Measurements from ENCODE around the gene MLLT10.
"Not testable (repeated sequence)": the region's sequence is repeated elsewhere in the genome, so short reads cannot be mapped to it uniquely, and the experiment has no call there.

Gene MLLT10

DNA sequence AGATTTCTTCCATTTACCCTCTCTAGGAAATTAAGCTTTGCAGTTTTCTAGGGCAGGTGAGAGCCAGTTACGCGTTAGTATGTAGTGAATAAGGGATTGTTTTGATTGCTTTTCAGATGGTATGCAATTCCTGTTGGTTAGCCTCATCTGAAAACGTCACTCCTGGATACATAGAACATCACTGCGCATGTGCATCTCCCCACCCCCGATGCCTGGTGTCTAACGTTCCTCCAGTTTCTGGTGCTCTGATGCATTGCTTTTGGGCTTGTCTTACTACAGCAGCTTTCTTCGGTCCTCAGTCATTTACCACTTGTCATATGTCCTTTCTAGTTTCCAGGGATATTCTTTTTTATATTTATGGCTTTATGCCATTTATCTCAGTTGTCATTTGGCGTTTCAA, 22.5 kb downstream of the MLLT10 start:
- TF ChIP-seq, protein P1, sequence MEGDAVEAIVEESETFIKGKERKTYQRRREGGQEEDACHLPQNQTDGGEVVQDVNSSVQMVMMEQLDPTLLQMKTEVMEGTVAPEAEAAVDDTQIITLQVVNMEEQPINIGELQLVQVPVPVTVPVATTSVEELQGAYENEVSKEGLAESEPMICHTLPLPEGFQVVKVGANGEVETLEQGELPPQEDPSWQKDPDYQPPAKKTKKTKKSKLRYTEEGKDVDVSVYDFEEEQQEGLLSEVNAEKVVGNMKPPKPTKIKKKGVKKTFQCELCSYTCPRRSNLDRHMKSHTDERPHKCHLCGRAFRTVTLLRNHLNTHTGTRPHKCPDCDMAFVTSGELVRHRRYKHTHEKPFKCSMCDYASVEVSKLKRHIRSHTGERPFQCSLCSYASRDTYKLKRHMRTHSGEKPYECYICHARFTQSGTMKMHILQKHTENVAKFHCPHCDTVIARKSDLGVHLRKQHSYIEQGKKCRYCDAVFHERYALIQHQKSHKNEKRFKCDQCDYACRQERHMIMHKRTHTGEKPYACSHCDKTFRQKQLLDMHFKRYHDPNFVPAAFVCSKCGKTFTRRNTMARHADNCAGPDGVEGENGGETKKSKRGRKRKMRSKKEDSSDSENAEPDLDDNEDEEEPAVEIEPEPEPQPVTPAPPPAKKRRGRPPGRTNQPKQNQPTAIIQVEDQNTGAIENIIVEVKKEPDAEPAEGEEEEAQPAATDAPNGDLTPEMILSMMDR (IDR thresholded peaks at IDR 0.05; ENCODE audit: low read depth, low read length): no peak
- DNase-seq (ENCODE audit: low read depth in 2 of 2): no peak
- no peak overlapping the region for H3K4me3 ChIP-seq (replicated peaks in 1 of 2; ENCODE audit: low read depth in 2 of 2, low read length in 2 of 2)

DNA sequence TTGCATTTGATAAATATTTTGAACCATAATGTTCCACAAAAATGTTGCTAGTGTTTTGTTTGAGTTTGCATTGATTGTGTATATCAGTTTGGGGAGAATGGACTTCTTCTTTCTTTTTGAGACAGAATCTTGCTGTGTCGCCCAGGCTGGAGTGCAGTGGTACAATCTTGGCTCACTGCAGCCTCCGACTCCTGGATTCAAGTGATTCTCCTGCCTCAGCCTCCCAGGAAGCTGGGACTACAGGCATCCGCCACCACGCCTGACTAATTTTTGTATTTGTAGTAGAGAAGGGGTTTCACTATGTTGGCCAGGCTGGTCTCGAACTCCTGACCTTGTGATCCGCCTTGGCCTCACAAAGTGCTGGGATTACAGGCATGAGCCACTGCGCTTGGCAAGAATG, 25.0 kb downstream of the MLLT10 start:
- DNase-seq (ENCODE audit: low read depth in 2 of 2): not testable (repeated sequence)

DNA sequence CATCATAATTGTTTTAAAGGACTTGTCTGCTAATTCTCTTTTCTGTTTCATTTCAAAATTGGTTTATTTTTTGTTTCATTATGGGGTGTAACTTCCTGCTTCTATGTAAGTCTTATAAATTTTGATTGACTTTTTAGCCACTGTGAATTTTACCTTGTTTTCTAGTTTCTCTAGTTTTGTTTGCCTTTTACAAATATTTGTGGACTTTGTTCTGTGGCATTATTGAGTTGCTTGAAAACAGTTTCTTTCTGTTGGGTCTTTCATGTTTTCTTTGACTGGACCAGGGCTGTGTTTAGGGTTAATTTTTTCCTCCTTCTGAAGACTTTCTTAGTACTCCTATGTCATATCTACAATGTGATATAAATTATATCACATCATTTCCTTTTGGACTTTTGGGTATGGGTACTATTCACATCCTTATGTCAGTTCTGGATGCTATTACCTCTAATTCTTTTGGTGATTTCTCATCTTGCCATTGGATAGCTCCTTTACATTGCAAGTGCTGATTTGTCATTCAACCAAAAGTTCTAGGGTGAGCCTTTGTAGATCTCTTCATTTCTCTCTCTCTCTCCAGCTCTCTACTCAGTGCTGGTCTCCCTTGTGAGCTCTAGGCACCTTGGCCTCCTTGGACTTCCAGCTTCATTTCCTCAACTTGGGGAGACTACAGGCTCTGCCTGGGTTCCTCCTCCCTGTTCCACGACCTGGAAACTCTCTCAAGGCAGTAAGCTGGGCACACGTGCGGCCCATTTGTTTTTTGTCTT, 36.9 kb downstream of the MLLT10 start:
- no peak overlapping the region for H3K4me3 ChIP-seq (replicated peaks in 1 of 2; ENCODE audit: low read depth in 2 of 2, low read length in 2 of 2)
- no peak for DNase-seq (ENCODE audit: low read depth in 2 of 2)

More for the DNA sequence above, 25.0 kb downstream of the MLLT10 start:
- H3K4me3 ChIP-seq (replicated peaks in 1 of 2; ENCODE audit: low read depth in 2 of 2, low read length in 2 of 2): not testable (repeated sequence)

DNA sequence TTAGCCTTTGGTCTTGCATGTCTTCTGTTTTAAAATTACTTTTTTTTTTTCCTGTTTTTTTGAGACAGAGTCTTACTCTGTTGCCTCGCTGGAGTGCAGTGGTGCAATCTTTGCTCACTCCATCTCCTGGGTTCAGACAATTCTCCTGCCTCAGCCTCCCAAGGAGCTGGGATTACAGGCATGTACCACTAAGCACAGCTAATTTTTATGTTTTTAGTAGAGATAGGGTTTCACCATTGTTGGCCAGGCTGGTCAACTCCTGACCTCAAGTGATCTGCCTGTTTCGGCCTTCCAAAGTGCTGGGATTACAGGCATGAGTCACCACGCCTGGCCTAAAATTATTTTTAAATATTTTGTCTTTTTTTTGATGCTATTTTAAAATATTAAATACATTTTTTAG, 38.5 kb downstream of the MLLT10 start:
- TF ChIP-seq, protein P1 (IDR thresholded peaks at IDR 0.05; ENCODE audit: low read depth, low read length): no peak
- DNase-seq (ENCODE audit: low read depth in 2 of 2): peak; percentile 68 to 73
- H3K4me3 ChIP-seq (replicated peaks in 1 of 2; ENCODE audit: low read depth in 2 of 2, low read length in 2 of 2): no peak overlapping the region

More for the DNA sequence above, 36.9 kb downstream of the MLLT10 start:
- TF ChIP-seq, protein P1 (IDR thresholded peaks at IDR 0.05; ENCODE audit: low read depth, low read length): no peak

DNA sequence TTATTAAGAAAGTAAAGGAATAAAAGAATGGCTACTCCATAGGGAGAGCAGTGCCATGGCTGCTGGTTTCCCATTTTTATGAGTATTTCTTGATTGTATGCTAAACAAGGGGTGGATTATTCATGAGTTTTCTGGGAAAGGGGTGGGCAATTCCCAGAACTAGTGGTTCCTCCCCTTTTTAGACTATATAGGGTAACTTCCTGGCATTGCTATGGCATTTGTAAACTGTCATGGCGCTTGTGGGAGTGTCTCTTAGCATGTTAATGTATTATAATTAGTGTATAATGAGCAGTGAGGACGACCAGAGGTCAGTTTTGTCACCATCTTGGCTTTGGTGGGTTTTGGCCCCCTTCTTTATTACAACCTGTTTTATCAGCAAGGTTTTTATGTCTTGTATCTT, 40.5 kb downstream of the MLLT10 start:
- DNase-seq (ENCODE audit: low read depth in 2 of 2); H3K4me3 ChIP-seq (replicated peaks in 1 of 2; ENCODE audit: low read depth in 2 of 2, low read length in 2 of 2): not testable (repeated sequence)

DNA sequence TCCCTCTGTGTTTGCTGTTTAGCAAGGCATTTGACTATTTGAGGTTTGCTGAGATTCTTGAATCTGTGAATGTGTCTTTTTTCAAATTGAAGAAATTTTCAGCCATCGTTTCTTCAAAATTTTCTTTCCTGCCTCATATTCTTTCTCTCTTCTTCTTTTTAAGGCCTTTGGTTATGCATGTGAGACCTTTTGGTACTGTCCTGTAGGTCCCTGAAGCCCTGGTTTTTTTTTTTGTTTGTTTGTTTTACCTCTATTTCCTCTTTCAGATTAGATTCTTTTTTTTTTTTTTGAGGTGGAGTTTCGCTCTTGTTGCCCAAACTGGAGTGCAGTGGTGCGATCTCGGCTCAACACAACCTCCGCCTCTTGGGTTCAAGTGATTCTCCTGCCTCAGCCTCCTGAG, 45.3 kb downstream of the MLLT10 start:
- DNase-seq (ENCODE audit: low read depth in 2 of 2): no peak
- TF ChIP-seq, protein P1 (IDR thresholded peaks at IDR 0.05; ENCODE audit: low read depth, low read length): no peak
- H3K4me3 ChIP-seq (replicated peaks in 1 of 2; ENCODE audit: low read depth in 2 of 2, low read length in 2 of 2): no peak overlapping the region

DNA sequence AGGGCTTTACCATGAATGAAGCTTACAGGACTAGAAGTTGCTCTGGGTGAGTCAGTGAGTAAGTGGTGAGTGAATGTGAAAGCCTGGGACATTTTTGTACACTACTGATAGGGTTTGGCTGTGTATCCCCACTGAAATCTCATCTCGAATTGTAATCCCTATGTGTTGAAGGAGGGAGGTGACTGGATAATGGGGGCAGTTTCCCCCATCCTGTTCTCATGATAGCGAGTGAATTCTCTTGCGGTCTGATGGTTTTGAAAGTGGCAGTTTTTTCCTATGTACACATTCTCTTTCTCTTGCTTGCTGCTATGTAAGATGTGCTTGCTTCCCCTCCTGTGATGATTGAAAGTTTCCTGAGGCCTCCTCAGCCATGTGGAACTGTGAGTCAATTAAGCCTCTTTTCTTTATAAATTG, 47.4 kb downstream of the MLLT10 start:
- H3K4me3 ChIP-seq (replicated peaks in 1 of 2; ENCODE audit: low read depth in 2 of 2, low read length in 2 of 2): not testable (repeated sequence)
- peak; percentile 58 to 75 for DNase-seq (ENCODE audit: low read depth in 2 of 2)

DNA sequence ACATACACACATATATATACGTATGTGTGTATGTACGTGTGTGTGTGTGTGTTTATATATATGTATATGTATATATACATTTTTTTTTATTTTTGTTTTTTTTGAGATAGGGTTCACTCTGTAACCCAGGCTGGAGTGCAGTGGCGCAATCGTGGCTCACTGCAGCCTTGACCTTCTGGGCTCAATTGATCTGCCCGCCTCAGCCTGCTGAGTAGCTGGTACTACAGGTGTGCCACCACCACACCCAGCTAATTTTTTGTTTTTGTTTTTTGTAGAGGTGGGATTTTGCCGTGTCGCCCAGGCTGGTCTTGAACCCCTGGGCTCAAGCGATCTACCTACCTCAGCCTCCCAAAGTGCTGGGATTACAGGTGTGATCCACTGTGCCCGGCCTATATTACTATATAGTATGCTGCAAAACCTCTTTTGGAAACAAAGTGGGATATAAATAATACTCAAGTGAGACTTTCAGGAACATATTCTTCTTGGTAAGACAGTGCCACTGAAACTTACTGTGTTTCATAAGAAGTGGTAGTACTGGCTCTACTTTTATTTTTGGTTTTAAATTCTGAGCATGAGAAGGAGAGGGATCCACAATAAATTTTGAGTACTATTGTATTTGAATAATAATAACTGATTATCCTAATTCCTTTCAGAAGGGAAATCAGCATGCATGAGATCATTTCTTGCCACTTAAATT, 51.0 kb downstream of the MLLT10 start:
- DNase-seq (ENCODE audit: low read depth in 2 of 2): no peak
- no peak overlapping the region for H3K4me3 ChIP-seq (replicated peaks in 1 of 2; ENCODE audit: low read depth in 2 of 2, low read length in 2 of 2)
- TF ChIP-seq, protein P1 (IDR thresholded peaks at IDR 0.05; ENCODE audit: low read depth, low read length): no peak

Data from cardiac fibroblast (primary cell).